ENCODE measurements around the gene CNTN5.

Gene CNTN5

DNA sequence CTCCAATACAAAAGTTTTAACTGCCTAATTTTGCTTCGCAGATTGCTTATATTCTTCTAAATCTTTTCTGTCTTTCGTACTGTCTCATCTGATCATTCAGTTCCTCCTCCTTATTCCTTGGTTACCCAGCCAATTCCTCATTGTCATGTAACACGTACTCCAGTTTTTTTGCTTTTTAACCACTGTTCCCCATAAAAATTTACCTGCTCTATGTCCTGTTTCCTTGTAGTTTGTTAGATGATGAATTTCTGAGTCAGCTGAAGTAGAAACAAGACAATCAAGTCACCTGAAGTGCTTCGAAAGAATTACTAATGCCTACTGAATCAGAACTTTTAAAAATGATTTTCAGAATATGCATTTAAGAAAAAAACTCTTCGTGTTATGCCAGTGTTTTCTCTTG lies 150.6 kb downstream of the CNTN5 start:
- TF ChIP-seq CTCF (IDR thresholded peaks at IDR 0.05) = no peak

GRCh38 chr11:99176430-99176829 lies 155.7 kb downstream of the CNTN5 start:
- no peak for TF ChIP-seq CTCF (IDR thresholded peaks at IDR 0.05)

DNA sequence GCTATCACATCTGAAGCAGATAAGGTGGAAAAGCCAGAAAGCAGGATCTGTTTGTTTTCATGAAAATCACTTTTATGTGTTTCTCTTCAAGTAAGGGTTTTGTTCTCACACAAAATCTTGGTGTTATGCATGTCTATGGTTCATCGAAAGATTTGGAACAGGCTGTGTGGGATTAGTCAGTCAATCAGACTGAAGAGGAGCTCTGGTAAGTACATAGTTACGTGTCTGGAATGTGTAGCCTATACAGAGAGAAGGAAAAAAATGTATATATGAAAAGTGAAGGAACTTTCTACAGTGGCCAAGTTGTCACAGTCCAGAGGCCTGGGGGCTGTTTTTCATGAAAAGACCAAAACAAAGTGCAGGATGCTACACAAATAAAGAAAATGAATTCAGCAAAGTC lies 156.7 kb downstream of the CNTN5 start:
- TF ChIP-seq CTCF (IDR thresholded peaks at IDR 0.05) = no peak

DNA sequence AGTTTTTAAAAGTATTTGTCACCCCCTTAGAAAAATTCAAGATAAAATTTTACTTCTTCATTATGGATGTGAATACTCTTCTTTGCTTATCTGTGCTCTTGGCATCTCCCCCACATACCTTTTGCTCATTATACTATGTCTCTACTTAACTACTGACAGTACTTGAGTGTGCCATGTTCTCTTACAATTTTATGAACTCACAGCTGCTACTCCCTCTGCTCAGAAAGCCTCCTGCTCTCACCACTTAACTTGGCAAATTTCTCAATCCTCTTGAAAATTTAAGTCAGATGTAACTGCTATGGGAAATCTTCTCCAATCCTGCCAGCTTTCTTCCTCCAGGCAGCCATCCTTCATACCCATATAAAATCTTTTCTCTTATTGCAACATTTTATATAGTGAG lies 163.4 kb downstream of the CNTN5 start:
- no peak for TF ChIP-seq CTCF (IDR thresholded peaks at IDR 0.05)

DNA sequence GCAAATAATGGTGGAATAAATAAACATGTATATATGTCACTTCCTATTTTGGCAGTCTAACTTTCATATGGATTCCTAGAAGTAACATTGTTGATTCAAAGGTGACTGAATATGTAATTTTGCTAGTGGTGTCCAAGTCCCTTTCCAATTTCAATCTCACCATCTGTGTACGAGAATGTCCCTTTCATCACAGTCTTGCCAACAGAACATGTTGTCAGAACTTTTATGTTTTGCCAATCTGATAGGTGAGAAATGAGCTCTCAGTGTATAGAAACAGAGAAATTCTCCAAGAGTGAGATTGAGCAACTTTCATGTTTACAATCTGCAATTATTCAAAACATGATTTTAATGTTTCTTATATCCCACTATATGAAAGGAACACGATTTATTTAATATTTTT lies 167.5 kb downstream of the CNTN5 start:
- no peak for TF ChIP-seq CTCF (IDR thresholded peaks at IDR 0.05)

DNA sequence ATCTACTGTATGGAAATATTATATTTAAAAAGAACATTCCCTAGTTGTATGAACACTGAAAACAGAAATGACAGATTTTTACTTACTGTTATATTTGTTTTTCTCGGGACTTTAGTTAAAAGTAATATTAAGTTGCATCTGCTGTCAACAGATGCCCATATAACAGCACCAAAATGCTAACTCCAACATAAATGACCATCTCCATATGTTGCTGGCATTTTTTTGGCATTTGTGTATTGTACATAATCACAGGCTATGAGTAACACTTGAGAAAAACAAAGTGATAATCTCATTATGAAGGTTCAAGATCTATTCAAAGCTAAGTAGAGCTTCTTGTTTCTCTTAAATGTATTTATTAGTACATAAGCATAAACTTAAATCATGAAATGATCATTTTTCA lies 172.0 kb downstream of the CNTN5 start:
- no peak for TF ChIP-seq CTCF (IDR thresholded peaks at IDR 0.05)

GRCh38 chr11:99197477-99197876 lies 176.7 kb downstream of the CNTN5 start:
- no peak for TF ChIP-seq CTCF (IDR thresholded peaks at IDR 0.05)

- TF ChIP-seq CTCF (IDR thresholded peaks at IDR 0.05) = no peak
These were observed 177.5 kb downstream of the CNTN5 start for GRCh38 chr11:99198215-99198614.
